GM10266 (cell line): Measurements from ENCODE around the gene KCNQ1.

ENCODE experiments used
- DNase-seq: peaks from one replicate; pipeline ENCODE4 v3.0.0; 2012; ENCODE audit errors: extremely low spot score
- TF ChIP-seq, protein P1 (sequence below): IDR thresholded peaks from 2 replicates; pipeline ENCODE4 v1.5.1; 2012; ENCODE audit warnings: mild to moderate bottlenecking, low read depth; ENCODE audit not compliant: control insufficient read depth, insufficient read depth; ENCODE audit errors: missing control alignments

Gene KCNQ1

GRCh38 chr11:2517386-2518064 lies 72.7 kb downstream of the KCNQ1 start:
- DNase-seq = no peak
- TF ChIP-seq, protein P1, sequence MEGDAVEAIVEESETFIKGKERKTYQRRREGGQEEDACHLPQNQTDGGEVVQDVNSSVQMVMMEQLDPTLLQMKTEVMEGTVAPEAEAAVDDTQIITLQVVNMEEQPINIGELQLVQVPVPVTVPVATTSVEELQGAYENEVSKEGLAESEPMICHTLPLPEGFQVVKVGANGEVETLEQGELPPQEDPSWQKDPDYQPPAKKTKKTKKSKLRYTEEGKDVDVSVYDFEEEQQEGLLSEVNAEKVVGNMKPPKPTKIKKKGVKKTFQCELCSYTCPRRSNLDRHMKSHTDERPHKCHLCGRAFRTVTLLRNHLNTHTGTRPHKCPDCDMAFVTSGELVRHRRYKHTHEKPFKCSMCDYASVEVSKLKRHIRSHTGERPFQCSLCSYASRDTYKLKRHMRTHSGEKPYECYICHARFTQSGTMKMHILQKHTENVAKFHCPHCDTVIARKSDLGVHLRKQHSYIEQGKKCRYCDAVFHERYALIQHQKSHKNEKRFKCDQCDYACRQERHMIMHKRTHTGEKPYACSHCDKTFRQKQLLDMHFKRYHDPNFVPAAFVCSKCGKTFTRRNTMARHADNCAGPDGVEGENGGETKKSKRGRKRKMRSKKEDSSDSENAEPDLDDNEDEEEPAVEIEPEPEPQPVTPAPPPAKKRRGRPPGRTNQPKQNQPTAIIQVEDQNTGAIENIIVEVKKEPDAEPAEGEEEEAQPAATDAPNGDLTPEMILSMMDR = no peak

DNA sequence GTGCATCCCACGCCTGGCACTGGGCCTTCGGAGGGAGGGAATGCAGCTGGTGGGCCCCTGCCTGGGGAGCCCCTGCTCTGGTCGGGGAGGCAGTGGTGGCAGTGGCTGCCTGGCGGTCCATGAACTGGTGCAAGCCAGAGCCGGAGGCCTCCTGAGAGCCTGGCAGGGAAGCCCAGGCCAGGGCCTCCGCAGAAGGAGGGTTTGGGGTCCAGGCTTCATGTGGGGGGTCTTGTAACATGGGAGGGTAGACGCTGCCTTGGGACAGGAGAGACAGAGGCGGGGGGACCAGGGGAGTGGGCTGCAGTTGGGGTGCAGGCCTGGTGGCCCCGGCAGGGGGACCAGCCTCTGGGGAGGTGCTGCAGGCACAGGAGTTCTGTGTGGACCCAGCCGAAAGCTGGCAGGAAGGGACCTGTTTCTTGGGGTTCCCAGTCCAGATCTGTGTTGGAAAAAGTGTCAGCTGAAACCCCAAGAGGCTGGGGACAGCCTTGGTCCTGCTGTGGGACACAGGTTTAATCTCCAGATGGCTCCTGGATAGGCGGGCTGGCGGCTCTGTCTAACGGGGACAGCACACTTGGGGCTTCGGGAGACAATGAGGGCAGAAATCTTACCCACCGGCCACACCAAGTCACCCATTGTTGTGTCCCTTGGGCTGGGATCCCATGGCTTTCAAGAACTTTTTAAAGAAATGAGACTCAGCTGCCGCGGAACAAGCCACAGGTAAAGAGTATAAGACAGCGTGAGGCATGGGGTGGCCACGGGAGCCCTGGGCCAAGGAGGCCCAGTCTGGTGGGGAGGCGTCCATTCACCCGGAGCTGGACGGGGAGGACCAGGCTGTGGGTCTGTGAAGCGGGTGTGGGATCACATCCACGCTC lies 73.5 kb downstream of the KCNQ1 start:
- TF ChIP-seq, protein P1 = no peak

GRCh38 chr11:2518983-2519340 lies 74.2 kb downstream of the KCNQ1 start:
- DNase-seq = no peak
- TF ChIP-seq, protein P1 = no peak

More for the DNA sequence above, 73.5 kb downstream of the KCNQ1 start:
- DNase-seq = no peak

GRCh38 chr11:2519517-2519861 lies 74.7 kb downstream of the KCNQ1 start:
- TF ChIP-seq, protein P1 = no peak
- no peak for DNase-seq

- TF ChIP-seq, protein P1 = no peak
- DNase-seq = no peak
Observed at GRCh38 chr11:2519862-2520735, 75.3 kb downstream of the KCNQ1 start.

DNA sequence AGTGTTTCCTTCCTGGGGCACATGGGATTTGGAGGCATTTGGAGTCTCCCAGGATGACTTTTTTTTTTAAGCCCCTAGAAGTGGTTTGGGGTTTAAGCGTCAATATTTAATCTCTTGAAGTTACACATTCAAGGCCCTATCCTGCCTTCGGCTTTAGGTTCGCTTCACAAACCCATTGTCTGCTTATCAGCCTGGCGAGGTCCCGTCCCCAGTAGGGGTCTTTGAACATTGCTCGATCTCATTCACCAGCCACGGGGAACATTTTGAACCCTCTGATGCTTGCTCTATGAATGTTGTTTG lies 75.9 kb downstream of the KCNQ1 start:
- TF ChIP-seq, protein P1 = no peak
- DNase-seq = no peak
